GM12892 (cell line): ENCODE measurements around the gene PLXNB1.

Source experiments
- POLR2A ChIP-seq: IDR thresholded peaks from 2 replicates; pipeline ENCODE4 v1.6.1; 2011; ENCODE audit warnings: low read depth, low read length, control low read depth
- TAF1 ChIP-seq: IDR thresholded peaks from 2 replicates; pipeline ENCODE4 v1.6.1; 2011; ENCODE audit warnings: low read depth, mild to moderate bottlenecking, control low read depth, low read length, borderline replicate concordance

GRCh38 chr3:48464713-48465221, 34.9 kb upstream of the PLXNB1 start:
- TF ChIP-seq POLR2A (no peak), TAF1 (no peak)
